GOT3 (cell line): Measurements from ENCODE around the gene AMOTL2.
A peak's percentile ranks its signal among the peaks of the same experiment; 100 is the strongest.

Source experiments
- DNase-seq: peaks from one replicate; lab custom pipeline; 2025; ENCODE audit warnings: mixed read lengths; lab: John Stamatoyannopoulos, UW

Gene AMOTL2

DNA sequence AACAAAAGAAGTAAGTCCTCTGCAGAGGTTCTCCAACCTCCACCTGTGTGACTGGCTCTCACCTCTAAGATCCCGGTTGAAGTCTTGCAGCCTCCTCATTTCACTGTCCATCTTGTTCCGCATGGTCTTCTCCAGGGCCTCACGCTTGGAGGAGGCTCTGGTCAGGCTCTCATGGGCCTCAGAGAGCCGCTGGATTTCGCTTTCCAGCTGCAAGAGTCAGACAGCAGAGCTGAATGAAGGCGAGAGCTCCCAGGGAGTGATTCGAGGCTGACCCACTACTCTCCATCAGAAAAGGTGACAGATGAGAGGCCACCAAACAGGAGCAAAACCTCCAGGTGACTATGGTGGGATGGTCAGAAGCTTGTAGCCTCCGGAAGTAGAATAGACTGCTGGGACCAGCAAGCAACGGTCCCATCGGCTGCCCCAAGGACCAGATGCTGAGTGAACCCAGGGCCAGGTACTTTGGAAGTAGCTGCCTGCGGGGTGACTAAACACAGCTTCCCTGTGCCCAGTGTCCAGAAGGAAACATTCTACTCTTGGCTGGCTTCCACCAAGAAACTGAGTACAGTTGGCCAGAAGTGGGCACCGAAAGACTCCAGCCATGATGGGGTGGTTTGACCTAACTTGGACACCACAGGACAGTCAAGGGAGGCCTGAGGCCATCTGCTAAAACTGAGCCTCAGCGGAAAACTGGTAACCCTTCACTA is 7.9 kb downstream of the AMOTL2 start:
- DNase-seq: no peak

DNA sequence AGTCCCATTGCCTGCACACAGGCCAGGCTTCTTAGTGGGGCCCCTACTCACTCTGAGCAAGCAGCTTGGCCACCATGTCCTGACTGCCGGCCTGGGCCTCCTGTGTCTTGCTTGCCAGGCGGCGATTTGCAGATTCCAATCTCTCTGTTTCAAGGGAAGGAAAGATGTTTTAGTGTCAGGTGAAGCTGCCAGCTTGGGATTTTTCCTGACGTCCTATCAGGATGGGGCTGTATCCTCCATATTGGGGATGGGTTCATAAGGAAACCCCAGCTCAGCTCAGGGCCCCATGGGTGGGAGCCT is 8.5 kb downstream of the AMOTL2 start:
- no peak for DNase-seq

DNA sequence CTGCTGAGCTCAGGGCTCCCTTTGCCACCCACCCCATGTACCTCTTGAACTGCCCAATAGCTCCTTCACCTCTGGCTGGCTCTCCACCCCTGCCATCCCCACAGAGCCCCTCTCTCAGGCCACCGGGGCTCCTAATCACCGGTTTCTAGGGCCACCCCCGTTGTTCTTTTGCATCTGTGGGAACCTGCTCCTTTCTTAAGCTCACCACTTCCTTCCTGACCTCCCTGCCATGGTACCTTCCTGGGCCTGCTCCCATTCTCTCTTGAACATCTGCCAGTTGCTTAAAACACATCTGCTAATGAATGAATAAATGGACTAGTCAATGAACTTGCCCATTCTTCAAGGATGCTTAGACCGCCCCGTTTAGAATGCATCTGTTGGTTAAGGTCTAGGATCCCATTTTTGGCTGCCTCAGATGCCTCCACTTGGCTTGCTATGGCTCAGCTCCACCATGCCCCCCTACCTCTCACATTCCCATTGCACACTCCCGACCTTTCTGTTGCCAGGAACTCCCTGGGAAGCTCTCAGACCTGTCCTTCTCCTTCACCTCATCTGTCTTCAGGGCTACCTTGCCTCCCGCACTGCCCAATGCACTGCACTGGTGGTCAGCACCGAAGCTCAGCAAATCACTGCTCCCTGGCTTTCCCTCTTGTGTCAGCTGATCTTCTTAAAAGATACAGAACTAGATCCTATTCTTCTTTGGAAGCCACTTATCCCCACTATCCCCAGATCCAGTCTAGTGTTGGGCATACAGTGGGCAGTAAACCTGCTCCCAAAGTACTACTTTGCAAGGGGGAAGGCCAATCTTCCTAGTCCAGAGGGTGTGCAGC is 9.1 kb downstream of the AMOTL2 start:
- DNase-seq: no peak

DNA sequence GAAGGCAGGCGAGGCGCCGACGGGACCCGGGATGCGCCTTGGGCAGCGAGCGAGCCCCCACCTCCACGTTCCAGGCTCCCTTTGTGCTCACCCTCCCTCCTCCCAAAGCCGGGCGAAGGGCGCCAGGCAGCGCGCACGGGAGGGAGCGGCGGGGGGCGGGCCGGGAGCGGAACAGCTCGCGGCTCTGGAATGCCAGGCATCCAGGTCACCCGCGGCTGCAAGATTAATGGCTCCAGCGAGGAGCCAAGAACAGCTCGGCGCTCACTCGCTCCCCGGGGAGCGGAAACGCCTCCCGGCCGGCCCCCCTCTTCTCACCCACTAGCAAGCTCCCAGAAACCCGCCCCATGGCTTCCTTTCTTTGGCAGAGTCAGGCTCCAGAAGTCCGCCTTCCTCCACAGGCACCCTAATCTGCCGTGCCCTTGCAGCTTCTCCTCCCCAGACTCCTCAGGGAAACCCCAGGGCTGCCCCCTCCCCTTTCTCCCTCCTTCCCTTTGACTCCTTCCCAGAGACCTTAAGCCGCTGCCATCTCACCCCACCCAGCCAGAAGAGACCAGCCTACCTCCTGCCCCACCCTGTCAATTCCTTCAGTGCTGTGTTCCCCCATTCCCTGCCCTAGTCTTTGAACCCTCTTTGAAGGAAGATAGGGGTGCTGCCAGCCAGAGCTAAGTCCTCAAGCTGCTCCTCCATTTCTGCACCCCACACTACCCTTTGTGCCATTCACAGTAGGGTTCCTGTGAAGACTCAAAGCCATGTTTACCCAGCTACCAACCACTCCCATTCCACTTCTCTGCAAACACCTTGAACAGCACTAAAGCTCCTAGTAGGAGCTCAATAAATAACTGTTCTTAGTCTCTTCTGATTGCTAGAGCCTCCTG is 9.9 kb downstream of the AMOTL2 start:
- DNase-seq: peak; percentile 90

DNA sequence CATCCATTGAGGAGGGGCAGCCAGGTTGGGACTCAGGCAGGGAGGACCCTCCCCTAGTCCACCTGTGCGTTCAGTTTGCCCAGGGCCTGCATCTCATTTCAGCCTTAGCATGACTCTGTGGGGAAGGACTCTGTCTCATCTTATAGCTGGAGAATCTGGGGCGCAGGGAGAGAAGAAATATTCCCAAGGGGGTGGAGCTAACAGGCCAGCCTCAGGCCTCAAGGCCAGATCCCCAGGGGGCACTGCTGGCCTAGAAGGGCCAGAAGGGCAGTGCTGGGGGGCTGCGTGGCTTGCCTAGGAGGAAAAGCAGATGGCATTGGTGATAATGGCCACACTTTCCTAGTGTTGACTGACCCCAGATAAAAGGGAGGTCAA is 10.9 kb downstream of the AMOTL2 start:
- no peak for DNase-seq

DNA sequence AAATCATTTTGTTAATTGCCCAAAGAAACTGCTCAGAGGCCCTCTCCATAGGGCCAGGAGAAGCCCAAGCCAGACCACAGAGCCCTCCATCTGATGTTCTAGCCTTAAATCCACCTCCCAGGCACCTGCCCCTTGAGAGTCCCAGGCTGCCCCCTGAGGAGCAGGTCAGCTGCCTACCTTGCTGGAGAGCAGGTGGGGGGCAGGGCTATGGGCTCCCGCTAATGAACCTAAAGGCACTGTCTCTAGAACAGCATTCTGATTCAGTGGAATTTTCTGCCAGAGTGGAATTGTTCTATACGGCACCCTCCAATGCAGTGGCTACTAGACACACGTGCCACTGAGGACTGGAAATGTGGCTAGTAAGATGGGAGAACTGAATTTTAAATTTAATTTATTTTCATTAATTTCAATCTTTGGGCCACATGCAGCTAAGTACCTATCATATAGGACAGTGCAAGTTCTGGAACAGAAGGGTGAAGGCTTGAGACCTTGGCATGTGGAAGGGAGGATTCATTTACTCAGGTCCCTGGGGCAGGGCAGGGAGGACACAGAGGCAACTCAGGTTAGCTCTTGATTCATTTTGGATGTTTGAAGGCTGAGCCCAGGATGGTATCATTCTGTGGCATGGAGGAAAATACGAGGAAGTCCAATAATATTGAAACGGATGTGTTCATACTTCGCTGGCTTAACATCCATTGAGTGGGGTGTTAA is 11.4 kb downstream of the AMOTL2 start:
- no peak for DNase-seq

DNA sequence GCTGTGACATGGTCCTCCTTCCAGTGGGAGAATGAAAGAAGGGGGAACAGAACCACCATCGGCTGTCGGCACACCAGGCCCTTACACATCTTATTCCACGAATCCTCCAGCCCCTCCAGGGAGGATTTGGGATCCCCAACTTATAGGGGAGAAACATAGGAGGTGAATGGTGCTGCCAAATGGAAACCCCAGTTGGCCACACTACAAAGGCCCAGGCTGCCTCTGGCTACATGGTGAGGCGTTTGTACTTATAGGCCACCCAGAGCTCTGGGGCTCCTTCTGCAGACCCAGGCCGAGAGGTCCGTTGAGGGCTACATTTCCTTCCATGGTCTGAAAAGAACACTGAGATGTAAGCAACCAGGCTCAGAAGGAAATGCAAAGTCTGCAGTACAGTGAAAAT is 12.0 kb downstream of the AMOTL2 start:
- no peak for DNase-seq

DNA sequence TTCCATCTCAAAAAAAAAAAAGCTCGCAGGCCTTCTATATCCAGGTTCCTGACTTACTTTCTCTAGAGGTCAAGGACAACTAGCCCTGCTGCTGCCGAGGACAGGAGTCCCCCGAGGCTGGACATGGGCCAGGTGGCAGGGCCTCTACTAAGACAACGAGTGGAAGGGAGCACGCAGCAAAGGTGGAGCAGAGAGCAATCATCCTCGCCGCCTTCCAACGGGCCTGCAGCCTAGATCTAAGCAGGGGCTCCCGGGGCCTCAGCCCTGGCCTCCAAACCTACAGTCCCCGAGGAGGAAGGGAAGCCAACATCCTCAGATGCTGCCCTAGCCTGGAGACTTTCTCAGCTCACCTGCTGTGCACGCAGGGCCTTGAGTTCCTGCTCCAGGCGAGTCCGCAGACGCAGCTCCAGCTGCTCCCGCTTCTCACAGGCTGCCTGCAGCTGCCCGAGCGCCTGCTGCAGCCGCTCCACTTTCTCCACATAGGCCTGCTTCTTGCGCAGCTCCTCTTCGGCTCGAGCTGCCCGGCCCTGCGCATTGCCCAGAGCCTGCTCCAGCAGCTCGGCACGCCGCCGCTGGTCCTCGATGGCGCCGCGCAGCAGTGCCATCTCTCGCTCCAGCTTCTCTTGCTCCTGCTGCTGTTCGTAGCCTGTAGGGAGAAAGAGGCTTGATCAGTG is 12.9 kb downstream of the AMOTL2 start:
- DNase-seq: no peak

DNA sequence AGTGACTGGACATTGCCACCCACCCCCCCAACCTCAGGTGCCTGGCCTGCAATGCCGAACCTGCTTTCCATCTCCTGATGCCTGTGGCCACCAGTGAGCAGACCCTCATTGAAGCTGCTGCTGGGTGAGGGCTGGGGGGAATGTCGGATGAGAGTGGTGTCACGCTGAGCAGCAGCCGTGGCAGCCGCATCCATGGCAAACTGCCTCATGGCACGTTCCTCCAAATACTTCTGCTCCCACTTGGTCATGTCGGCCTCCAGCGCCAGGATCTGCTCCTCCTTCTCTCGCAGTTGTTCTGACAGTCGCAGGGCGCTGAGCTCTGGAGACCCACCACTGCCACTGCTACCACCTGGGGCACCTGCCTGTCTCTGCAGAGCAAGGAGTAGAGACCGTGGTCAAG is 14.2 kb downstream of the AMOTL2 start:
- no peak for DNase-seq

DNA sequence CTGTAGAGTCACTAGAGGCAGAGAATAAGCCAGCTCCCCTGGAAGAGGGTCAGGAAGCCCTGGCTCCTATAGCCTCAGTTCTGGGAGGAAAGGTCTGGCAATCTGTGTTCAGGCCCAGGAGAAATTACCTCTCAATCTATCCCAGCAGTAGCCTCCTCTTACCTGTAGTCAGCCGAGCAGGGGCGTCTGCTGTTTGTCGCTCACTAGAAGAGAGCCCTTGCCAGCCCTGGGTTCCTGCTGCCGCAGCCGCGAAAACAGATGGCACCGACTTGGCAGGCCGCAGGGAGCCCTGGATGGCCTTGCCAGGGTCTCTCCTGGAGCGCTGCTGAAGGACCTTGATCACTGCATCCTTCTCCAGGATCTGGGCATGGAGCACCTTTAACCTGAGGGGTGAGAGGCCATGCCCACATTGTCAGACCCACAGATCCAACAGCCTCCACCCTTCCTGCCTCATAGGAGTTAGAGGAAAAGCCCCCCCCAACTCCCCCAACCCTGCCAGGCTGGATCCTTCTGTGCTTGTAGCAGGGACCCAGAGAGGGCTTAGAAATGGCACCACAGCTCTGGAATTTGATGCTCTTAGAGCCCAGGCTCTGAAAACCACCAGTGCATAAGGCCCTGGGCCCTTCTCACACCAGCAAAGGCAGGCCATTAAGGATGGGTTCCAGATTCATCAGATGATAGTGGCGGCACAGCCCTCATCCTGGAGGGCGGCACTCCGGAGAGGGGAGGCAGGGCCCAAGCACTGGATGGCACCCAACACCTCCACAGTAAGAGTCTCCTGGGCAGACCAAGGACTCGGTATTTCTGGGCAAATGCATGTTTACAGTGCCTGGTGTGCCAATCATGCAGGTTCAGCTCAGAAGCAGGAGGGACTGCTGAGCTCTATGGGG is 14.9 kb downstream of the AMOTL2 start:
- no peak for DNase-seq

DNA sequence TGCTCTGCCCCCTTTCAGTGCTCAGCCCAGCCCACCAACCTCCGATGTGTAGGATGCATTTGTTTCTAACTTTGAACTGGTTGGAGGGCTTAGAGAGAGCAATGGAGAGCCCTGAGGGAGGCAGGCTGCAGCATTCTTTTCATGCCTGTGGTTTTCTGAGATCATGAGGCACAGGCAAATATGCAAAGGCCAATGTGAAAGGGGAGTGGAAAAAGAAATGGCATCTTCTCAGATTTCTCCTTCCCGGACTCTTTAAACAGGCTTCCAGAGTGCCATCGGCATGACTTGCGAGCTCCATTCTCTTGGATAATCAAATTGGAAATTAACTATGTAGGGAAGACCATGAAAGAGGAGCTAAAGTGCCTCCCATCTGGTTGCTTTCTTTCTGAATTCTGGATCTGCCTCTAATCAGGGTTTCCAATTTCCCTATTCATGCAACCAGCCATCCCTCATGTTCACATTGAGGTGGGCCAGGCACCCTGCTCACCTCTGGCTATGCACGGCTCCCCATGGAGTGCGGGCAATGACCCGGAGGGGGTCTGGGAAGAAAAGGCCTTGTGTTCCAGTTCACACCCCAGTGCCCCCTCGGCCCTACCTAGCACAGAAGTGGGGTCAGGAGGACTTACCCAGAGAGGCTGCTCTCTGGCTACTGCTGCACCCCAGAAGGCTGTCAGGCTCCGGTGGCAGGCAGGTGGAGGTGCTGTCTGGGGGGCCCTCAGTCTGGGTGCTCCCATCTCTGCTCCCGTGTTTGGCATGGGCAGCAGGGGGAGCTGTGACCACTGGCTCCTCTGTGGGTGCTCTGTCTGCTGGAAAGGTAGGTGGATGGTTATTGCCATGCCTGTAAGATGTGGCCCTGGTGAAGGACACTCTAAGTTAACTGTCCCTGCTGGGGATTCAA is 16.1 kb downstream of the AMOTL2 start:
- peak; percentile 41 for DNase-seq

DNA sequence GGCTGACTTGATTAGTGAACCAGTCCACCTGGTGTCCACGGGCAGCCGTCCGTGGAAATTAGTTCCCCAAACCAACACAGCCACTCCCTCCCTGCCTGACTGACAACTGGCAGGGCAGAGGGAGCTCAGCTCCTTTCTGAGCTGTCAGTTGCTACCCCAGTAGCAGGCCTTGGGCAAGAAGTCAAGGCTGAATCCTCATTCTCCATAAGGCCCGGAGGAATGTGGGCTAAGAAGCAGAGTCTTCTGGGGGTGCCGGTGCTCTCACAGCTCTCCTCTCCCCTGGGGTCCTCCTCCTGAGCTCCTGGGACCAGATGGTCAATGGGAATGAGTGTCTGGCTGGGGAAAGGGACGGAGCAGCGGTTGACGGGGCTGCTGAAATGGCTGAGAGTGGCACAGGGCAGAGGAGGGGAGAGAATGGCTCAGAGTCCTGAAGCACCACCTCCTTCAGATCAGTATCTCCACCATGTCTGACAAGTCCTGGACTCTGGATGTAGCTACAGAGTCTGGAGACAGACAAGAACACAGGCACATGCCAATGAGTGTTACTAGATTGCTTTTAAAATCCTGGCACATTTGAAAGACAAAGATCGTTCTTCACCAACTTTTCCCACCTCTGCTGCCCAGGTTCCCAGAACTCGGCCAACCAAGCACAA is 16.9 kb downstream of the AMOTL2 start:
- no peak for DNase-seq

DNA sequence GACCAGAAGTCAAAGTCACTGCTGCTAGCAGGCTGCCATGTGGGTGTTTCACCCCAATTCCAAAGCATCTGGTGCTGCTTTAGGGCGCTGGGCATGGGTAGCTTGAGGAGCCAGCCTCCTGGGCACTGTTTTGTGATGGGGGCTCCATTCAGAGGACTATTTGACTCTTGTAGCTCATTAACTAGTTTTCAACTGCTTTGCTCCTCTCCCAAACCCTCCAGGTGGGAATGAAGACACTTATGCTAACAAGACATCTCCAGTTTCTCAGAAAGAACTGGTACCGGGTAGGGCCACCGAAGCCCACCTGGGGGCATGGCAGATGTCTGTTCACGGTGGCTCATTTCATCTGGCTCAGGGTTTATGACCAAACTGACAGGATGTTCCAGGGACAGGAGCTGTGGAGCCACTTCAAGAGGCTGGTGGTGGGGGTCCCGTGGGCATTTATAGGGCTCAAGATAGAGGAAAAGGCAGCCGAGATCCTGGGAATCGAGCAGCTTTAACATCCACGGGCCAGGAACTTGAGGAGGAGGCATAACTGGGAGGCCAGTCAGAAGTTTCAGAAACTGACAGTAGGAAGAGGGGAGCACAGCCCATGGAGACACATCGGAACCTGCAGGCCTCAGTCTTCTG is 17.7 kb downstream of the AMOTL2 start:
- no peak for DNase-seq

DNA sequence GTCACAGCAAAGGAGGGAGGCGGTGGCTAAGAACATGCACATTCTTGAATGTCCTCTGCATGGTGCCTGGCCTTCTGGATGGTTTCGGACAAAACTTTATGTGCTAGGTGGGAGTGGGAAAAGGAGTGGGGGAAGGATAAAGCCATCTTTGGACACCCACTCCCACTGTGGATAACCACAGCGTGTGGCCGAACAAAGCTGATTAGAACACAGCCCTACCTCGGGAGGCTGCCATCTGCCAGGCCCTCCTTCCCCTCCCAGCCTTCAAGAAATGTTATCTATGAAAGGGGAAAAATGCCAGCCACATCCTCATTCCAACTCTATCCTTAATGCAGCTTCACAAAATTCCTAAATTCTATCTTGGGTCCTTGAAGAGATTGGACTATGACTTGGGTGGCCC is 18.8 kb downstream of the AMOTL2 start:
- no peak for DNase-seq

DNA sequence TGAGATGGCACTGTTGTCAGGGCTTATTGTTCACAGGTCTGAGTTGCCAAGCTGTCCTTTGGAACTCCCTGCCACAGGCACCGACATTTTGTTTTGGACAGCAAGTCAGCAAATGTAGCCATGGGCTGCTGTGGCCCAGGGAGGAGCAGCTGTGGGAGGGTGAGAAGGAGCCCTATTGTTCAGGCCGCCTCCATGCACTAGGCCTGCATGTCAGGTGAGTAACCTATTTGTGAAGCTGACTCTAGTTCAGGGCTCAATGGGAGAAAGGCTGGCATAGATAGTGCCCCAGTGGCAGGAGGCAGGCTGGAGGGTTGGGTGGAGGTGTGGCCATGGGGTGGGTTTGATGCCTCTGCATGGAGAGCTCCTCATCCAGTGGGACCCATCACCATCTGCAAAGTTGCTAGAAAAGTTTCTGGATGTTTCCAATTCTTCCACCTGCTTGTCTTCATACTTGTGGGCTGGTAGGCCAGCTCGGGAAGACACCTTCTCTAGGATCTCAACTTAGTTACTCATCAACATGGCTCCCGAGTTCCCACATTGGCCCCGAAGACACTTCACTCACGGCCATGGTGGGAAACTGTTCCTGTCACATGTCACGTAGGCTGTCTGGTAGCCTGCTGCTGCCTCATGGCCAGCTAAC is 19.5 kb downstream of the AMOTL2 start:
- no peak for DNase-seq

DNA sequence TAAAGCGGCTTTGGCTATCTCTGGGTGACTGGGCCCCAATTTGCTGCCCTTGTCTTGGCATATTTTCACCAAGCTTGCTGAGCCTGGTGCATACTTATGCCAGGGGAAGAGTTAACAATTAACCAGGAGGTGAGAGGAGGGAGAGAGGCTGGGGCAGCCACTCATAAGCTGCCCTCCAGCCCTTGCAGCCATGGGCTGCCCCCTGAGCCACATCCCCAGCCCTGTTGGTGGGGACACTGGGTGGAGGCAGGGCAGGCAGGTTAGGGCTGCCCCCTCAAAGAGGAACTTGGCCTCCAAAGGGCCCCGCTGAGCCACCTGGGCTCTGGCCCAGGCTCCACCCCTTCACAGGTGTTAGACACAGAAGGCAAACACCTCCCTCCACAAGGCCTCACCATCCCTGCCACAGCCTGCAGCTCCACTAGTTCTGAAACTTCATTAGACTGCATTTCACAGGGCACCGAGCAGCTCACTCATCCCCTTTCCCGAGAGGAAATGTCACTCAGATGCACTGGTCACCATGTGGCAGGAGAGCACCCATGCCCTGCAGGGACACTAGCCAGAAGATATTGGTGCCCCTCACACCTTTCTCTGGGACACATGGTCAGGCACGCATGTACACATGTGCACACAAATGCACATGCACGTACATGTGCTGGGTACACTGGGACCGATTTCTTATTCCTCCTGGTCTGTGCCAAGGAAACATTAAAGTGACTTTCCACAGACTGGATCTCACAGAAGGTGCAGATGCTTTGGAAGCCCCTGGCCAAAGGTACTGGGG is 20.2 kb downstream of the AMOTL2 start:
- no peak for DNase-seq

DNA sequence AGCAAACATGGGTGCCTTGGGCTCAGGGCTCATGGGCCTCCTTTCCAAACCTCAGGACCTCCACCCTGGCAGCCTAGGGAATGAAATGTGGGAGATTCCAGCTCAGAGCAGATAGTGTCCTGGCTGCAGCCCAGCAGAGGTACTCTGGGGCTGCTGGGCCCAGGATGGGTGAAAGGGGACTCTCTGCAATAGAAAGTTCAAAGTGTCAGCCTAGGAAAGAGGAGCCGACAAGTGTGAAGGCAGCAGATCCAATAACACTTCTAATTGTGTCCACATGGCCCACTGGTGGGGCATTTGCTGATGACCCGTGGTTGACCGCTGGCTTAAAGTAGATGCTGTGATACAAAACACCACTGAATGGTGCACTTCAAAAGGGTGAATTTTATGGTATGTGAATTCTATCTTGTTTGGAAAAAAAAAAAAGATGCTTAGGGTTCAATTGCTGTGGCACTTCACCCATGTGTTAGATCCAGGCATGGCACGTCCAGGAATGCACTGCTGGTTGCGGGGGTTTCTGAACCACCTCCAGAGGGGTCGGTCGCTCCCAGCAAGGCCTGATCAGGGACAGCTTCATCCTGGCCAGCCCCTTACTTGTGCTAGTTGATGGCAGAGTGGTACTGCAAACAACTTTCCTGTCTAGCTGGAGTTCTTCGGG is 20.9 kb downstream of the AMOTL2 start:
- DNase-seq: no peak
